DMS 273 treated with DMSO at 0.1 percent for 48 hours (cell line): ENCODE data around the gene CAPN2.
"Not testable (repeated sequence)": the region's sequence is repeated elsewhere in the genome, so short reads cannot be mapped to it uniquely, and the experiment has no call there.

Source experiments
- DNase-seq: peaks from one replicate; lab custom pipeline; 2025; lab: John Stamatoyannopoulos, UW

CAPN2 gene

GRCh38 chr1:223792046-223792445 is 79.7 kb downstream of the CAPN2 start:
- DNase-seq = no peak

- no peak for DNase-seq
These were observed 81.4 kb downstream of the CAPN2 start for GRCh38 chr1:223793716-223794115.

- DNase-seq = no peak
These were observed 82.0 kb downstream of the CAPN2 start for GRCh38 chr1:223794136-223794880.

GRCh38 chr1:223796210-223796609 is 83.9 kb downstream of the CAPN2 start:
- DNase-seq = no peak

GRCh38 chr1:223802032-223802431 is 89.7 kb downstream of the CAPN2 start:
- no peak for DNase-seq

GRCh38 chr1:223802602-223803001 is 90.3 kb downstream of the CAPN2 start:
- DNase-seq = no peak

GRCh38 chr1:223803211-223803610 is 90.9 kb downstream of the CAPN2 start:
- DNase-seq = no peak

- DNase-seq = not testable (repeated sequence)
These were observed 97.6 kb downstream of the CAPN2 start for GRCh38 chr1:223809905-223810304.

- no peak for DNase-seq
These were observed 98.2 kb downstream of the CAPN2 start for GRCh38 chr1:223810586-223810985.

- DNase-seq = no peak
These were observed 99.3 kb downstream of the CAPN2 start for GRCh38 chr1:223811634-223812101.

- DNase-seq = no peak
These were observed 101.3 kb downstream of the CAPN2 start for GRCh38 chr1:223813645-223814044.

GRCh38 chr1:223815020-223815853 is 102.9 kb downstream of the CAPN2 start:
- DNase-seq = no peak

GRCh38 chr1:223815865-223816264 is 103.5 kb downstream of the CAPN2 start:
- DNase-seq = no peak

- not testable (repeated sequence) for DNase-seq
These were observed 104.9 kb downstream of the CAPN2 start for GRCh38 chr1:223817265-223817664.

GRCh38 chr1:223819730-223820514 is 107.6 kb downstream of the CAPN2 start:
- no peak for DNase-seq

GRCh38 chr1:223820515-223820858 is 108.1 kb downstream of the CAPN2 start:
- DNase-seq = no peak

- no peak for DNase-seq
These were observed 108.6 kb downstream of the CAPN2 start for GRCh38 chr1:223820971-223821370.

- no peak for DNase-seq
These were observed 111.9 kb downstream of the CAPN2 start for GRCh38 chr1:223824287-223824686.

- no peak for DNase-seq
These were observed 112.4 kb downstream of the CAPN2 start for GRCh38 chr1:223824712-223825111.
